ENCODE results near the gene DIAPH3. TPM values are rescaled to one million over a fixed set of nuclear protein-coding genes. Genes with fewer than 3 reads are reported as not detected.

The DIAPH3 gene
- total and polyA plus RNA-seq, 2 of the 8 experiments (the other 6 are each of a cell fraction or from before 2014, with no cell fraction given) = 8.0 to 30.8 TPM

DNA sequence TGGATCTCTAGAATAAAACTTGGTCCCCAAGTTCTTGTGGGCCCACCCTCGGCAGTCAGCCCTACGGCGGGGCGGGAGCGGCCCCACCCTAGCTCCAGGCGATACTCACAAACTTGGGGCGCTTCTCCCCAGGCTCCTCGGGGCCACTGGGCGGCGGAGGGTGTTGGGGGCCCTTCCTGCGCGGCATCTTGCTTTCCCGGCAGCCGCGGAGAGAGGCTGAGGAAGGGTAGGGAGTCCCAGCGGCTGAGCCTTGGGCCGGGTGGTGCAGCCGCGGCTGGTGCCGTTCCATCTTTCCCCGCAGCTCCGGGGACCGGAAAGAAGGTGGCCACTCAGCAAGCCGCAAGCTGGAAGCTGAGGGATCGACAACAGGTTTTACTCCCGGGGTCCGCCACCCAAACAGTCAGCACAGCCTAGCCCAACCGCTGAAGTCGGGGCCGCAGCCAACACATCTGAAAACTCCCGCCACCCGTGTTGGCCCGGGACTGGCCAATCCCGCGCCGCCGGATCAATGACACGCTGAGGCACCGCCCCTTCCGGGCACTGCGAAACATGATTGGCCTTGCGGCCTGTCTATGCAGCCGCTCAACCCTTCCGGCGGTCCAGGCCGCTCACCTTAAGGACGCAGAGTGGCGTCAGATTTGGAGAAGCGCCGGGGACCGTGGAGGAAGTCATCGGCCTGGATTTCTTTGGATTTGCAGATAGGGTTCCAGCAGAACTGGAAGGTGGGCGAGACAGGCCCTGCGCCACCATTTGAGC is at the start of gene DIAPH3 (continued):
- TF ChIP-seq RBBP5 (IDR thresholded peaks at IDR 0.05; ENCODE audit: borderline replicate concordance, low read depth, low read length) = no peak; the same call in 1 of the 2 replicates

Measured in H1 (cell line).